ENCODE results near the gene ZFP1.

Gene ZFP1

GRCh38 chr16:75218256-75219076, 70.1 kb downstream of the ZFP1 start, which contains the start of gene CTRB1:
Gene CTRB1 (plus strand): TSS chr16:75218988. CDS start chr16:75219008, 20 bp downstream.
- TF ChIP-seq, protein P1, sequence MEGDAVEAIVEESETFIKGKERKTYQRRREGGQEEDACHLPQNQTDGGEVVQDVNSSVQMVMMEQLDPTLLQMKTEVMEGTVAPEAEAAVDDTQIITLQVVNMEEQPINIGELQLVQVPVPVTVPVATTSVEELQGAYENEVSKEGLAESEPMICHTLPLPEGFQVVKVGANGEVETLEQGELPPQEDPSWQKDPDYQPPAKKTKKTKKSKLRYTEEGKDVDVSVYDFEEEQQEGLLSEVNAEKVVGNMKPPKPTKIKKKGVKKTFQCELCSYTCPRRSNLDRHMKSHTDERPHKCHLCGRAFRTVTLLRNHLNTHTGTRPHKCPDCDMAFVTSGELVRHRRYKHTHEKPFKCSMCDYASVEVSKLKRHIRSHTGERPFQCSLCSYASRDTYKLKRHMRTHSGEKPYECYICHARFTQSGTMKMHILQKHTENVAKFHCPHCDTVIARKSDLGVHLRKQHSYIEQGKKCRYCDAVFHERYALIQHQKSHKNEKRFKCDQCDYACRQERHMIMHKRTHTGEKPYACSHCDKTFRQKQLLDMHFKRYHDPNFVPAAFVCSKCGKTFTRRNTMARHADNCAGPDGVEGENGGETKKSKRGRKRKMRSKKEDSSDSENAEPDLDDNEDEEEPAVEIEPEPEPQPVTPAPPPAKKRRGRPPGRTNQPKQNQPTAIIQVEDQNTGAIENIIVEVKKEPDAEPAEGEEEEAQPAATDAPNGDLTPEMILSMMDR (conservative IDR thresholded peaks at IDR 0.05): no peak
- H3K27ac ChIP-seq: no peak within 1 kb of the TSS

- TF ChIP-seq, protein P1 (conservative IDR thresholded peaks at IDR 0.05): no peak
- H3K27ac ChIP-seq: no peak overlapping the region
Observed at GRCh38 chr16:75219088-75219487, 70.8 kb downstream of the ZFP1 start.

DNA sequence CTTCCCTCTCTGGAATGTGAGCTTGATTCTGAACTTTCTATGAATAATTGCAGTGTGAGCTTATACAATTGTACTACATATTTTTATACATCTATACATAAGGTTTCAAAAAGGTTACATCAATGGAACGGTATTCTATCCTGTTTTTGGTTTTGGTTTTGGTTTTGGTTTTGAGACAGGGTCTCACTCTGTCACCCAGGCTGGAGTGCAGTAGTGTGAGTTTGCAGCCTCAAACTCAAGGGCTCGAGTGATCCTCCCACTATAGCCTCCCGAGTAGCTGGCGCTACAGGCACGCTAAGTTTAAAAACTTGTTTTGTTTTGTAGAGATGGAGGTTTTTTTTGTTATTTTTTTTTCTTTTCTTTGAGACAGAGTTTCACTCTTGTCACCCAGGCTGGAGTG, 71.5 kb downstream of the ZFP1 start:
- no peak overlapping the region for H3K27ac ChIP-seq
- TF ChIP-seq, protein P1 (conservative IDR thresholded peaks at IDR 0.05): no peak
